HG03439 (cell line): Measurements from ENCODE around the gene TMEM154.

Source experiments
- ATAC-seq: cut with Tn5 transposase; IDR thresholded peaks from one replicate; pipeline ENCODE4 v1.9.1; 2021; ENCODE audit warnings: mild to moderate bottlenecking, moderate library complexity; ENCODE audit not compliant: unreplicated experiment

Gene TMEM154

DNA sequence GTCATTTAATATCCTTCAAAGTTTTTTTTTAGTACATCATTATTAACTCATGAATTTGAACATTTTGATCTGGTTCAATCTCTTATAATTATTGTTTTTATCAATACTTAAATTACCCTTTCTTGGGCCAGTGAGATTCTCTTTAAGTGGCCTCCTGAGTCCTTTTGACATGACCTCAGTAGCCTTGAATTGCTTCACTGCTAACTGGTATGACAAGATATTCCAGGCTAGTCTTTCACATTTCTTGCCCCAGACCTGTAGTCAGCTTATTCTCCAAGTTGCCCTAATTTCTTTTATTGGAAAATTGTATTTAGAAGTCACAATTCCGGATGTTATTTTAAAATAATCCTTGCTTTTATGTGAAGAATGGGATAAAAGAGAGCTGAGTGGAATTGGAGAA is 108.5 kb downstream of the TMEM154 start:
- ATAC-seq = no peak
